Neural crest cell (in vitro differentiated cells): ENCODE results near the gene ALDH4A1. TPM values are rescaled to one million over a fixed set of nuclear protein-coding genes. Genes with fewer than 3 reads are reported as not detected.

Experiments used
- DNase-seq: peaks from one replicate; pipeline ENCODE4 v3.0.0; 2021; ENCODE audit warnings: low read depth, mixed read lengths, low spot score
- H3K27ac Mint-ChIP-seq: one replicate; pipeline ENCODE4 v1.8.0; 2021; ENCODE audit warnings: mild to moderate bottlenecking, mixed read lengths; ENCODE audit not compliant: unreplicated experiment
- H3K27me3 Mint-ChIP-seq: 2 replicates; pipeline ENCODE4 v1.8.0; 2021; ENCODE audit warnings: low read depth, mild to moderate bottlenecking, mixed read lengths
- H3K36me3 Mint-ChIP-seq: 2 replicates; pipeline ENCODE4 v1.8.0; 2021; ENCODE audit warnings: low read depth, mild to moderate bottlenecking, mixed read lengths
- H3K4me1 Mint-ChIP-seq: 2 replicates; pipeline ENCODE4 v1.8.0; 2021; ENCODE audit warnings: mixed read lengths
- H3K4me3 Mint-ChIP-seq: one replicate; pipeline ENCODE4 v1.8.0; 2021; ENCODE audit warnings: mild to moderate bottlenecking, mixed read lengths
- H3K9me3 Mint-ChIP-seq: 2 replicates; pipeline ENCODE4 v1.8.0; 2021; ENCODE audit warnings: mixed read lengths
- CTCF ChIP-seq: fragments of 200-600 bp; sonication (generic); conservative IDR thresholded peaks from 2 replicates; pipeline ENCODE4 v1.5.0; 2021; ENCODE audit warnings: antibody characterized with exemption, mild to moderate bottlenecking
- total RNA-seq: library from RNA; stranded (reverse); gene quantifications from 2 replicates; pipeline ENCODE4 v1.2.1, GENCODE V29; 2021

The ALDH4A1 gene
- total RNA-seq, 1 donor from 2014 or later = 19.5 TPM

- no peaks in the 10 kb centered on the region for H3K9me3 Mint-ChIP-seq
- no peaks in the 10 kb centered on the region for H3K36me3 Mint-ChIP-seq
- peaks cover 7% of the 10 kb centered on the region for H3K27me3 Mint-ChIP-seq
- no peak for TF ChIP-seq CTCF
- peak overlapping the region; percentile 97 for H3K27ac Mint-ChIP-seq
- H3K4me3 Mint-ChIP-seq = peak overlapping the region; percentile 83
- H3K4me1 Mint-ChIP-seq = peaks cover 60% of the 10 kb centered on the region
- DNase-seq = no peak
These were observed 46.7 kb upstream of the ALDH4A1 start for GRCh38 chr1:18948913-18949685.

- no peaks in the 10 kb centered on the region for H3K36me3 Mint-ChIP-seq
- no peak overlapping the region for H3K4me3 Mint-ChIP-seq
- H3K27ac Mint-ChIP-seq = peak overlapping the region; percentile 97
- H3K9me3 Mint-ChIP-seq = no peaks in the 10 kb centered on the region
- DNase-seq = no peak
- no peak for TF ChIP-seq CTCF
- H3K4me1 Mint-ChIP-seq = peaks cover 54% of the 10 kb centered on the region
- H3K27me3 Mint-ChIP-seq = no peaks in the 10 kb centered on the region
These were observed 45.9 kb upstream of the ALDH4A1 start for GRCh38 chr1:18948048-18948912.

- peaks cover 54% of the 10 kb centered on the region for H3K4me1 Mint-ChIP-seq
- no peaks in the 10 kb centered on the region for H3K36me3 Mint-ChIP-seq
- H3K9me3 Mint-ChIP-seq = no peaks in the 10 kb centered on the region
- peak overlapping the region; percentile 29 for H3K4me3 Mint-ChIP-seq
- H3K27ac Mint-ChIP-seq = peak overlapping the region; percentile 70
- TF ChIP-seq CTCF = no peak
- no peak for DNase-seq
- H3K27me3 Mint-ChIP-seq = no peaks in the 10 kb centered on the region
These were observed 45.2 kb upstream of the ALDH4A1 start for GRCh38 chr1:18947570-18947969.

GRCh38 chr1:18946550-18947381, 44.4 kb upstream of the ALDH4A1 start:
- Mint-ChIP-seq H3K4me1 (peaks cover 62% of the 10 kb centered on the region), H3K36me3 (no peaks in the 10 kb centered on the region), H3K4me3 (peak overlapping the region; percentile 40), H3K9me3 (no peaks in the 10 kb centered on the region), H3K27me3 (no peaks in the 10 kb centered on the region), H3K27ac (peak overlapping the region; percentile 15)
- TF ChIP-seq CTCF = no peak
- no peak for DNase-seq

- DNase-seq = no peak
- H3K27ac Mint-ChIP-seq = peak overlapping the region; percentile 81
- no peak for TF ChIP-seq CTCF
- H3K27me3 Mint-ChIP-seq = no peaks in the 10 kb centered on the region
- no peaks in the 10 kb centered on the region for H3K36me3 Mint-ChIP-seq
- H3K9me3 Mint-ChIP-seq = no peaks in the 10 kb centered on the region
- H3K4me1 Mint-ChIP-seq = peaks cover 74% of the 10 kb centered on the region
- peak overlapping the region; percentile 23 for H3K4me3 Mint-ChIP-seq
These were observed 43.1 kb upstream of the ALDH4A1 start for GRCh38 chr1:18945401-18945849.
